GM12801 (cell line): ENCODE data around the gene HNF1B.

Source experiments
- CTCF ChIP-seq: IDR thresholded peaks from one replicate; pipeline ENCODE4 v1.5.1; 2011; ENCODE audit warnings: control low read depth; ENCODE audit not compliant: insufficient read length; ENCODE audit errors: extremely low read depth

HNF1B gene

GRCh38 chr17:37720989-37721388, 23.9 kb downstream of the HNF1B start:
- TF ChIP-seq CTCF: no peak

- TF ChIP-seq CTCF: no peak
These were observed 25.0 kb downstream of the HNF1B start for GRCh38 chr17:37719866-37720265.

GRCh38 chr17:37718324-37719048, 26.4 kb downstream of the HNF1B start:
- TF ChIP-seq CTCF: no peak

GRCh38 chr17:37717627-37718323, 27.1 kb downstream of the HNF1B start:
- no peak for TF ChIP-seq CTCF

- no peak for TF ChIP-seq CTCF
These were observed 30.0 kb downstream of the HNF1B start for GRCh38 chr17:37714897-37715296.

GRCh38 chr17:37713624-37714023, 31.2 kb downstream of the HNF1B start:
- TF ChIP-seq CTCF: no peak

GRCh38 chr17:37713028-37713431, 31.8 kb downstream of the HNF1B start:
- TF ChIP-seq CTCF: no peak
